Prostate gland (tissue), 2 donors: ENCODE data around the gene INHA. TPM values are rescaled to one million over a fixed set of nuclear protein-coding genes. Genes with fewer than 3 reads are reported as not detected.

ENCODE experiments used
- DNase-seq: peaks from one replicate; pipeline ENCODE4 v3.0.0-alpha.2; 2019; ENCODE audit warnings: low spot score
- H3K27ac ChIP-seq, 2 donors: fragments of 200-600 bp; sonication (generic); 2 replicates each; pipeline ENCODE4 v1.5.1; 2017 to 2019
- H3K27me3 ChIP-seq: fragments of 200-600 bp; sonication (generic); replicated peaks from 2 replicates; pipeline ENCODE4 v1.5.1; 2019; ENCODE audit not compliant: insufficient read depth
- H3K36me3 ChIP-seq, 2 donors: fragments of 200-600 bp; sonication (generic); 1 replicate in 1 of 2; 2 replicates in 1 of 2; pipeline versions ENCODE4 v1.5.1 to v1.8.1; 2017 to 2019
- H3K4me1 ChIP-seq: fragments of 200-600 bp; sonication (generic); replicated peaks from 2 replicates; pipeline ENCODE4 v1.5.1; 2019
- H3K4me3 ChIP-seq, 2 donors: fragments of 200-600 bp; sonication (generic); 2 replicates each; pipeline ENCODE4 v1.5.1; 2017 to 2019
- H3K9me3 ChIP-seq: fragments of 200-600 bp; sonication (generic); 2 replicates; pipeline ENCODE4 v1.5.1; 2017
- CTCF ChIP-seq, 4 experiments: fragments of 200-600 bp in 2 of 4; fragments of 450-650 bp in 2 of 4; sonication (generic) in 2 of 4; IDR thresholded peaks; 1 replicate in 3 of 4; 2 replicates in 1 of 4; pipeline ENCODE4 v1.5.1; 2016 to 2019; ENCODE audit warnings: antibody characterized with exemption in 4 of 4, mild to moderate bottlenecking in 2 of 4, moderate library complexity in 2 of 4
- POLR2A ChIP-seq: fragments of 450-650 bp; IDR thresholded peaks from one replicate; pipeline ENCODE4 v1.6.1; 2016; ENCODE audit warnings: antibody characterized with exemption, mild to moderate bottlenecking
- POLR2AphosphoS5 ChIP-seq: sonication (generic); formaldehyde crosslinking; IDR thresholded peaks from one replicate; pipeline ENCODE4 v1.6.1; 2017; ENCODE audit warnings: antibody characterized with exemption
- WGBS: methylation state at CpG from one replicate; pipeline ENCODE4 v1.1.5; 2018; 5-methylcytosine and 5-hydroxymethylcytosine counted together
- intact Hi-C: fragments of 100-400 bp; cut with DNase I; formaldehyde crosslinking; loops from one replicate; pipeline ENCODE4 v1.14.2; 2022
- total RNA-seq, 2 donors: library from RNA; depleted of rRNA; stranded (reverse); fragments of >200 nt; gene quantifications; one replicate each; pipeline ENCODE4 v1.1.0, GENCODE V29; 2016

Gene INHA
- total RNA-seq, 2 donors from 2014 or later = 0.96 to 391 TPM

GRCh38 chr2:219544567-219544966 lies 27.5 kb upstream of the INHA start:
- Histone ChIP-seq H3K27ac (peak overlapping the region in 1 of 2 donors; percentile 94), H3K27me3 (no peaks in the 10 kb centered on the region), H3K4me3 (peak overlapping the region; percentile 62 to 79), H3K9me3 (no peaks in the 10 kb centered on the region), H3K36me3 (peaks cover 4 to 7% of the 10 kb centered on the region in 2 donors), H3K4me1 (peaks cover 11% of the 10 kb centered on the region)
- DNase-seq = no peak
- TF ChIP-seq POLR2AphosphoS5 = no peak
- TF ChIP-seq POLR2A = no peak
- no peak for TF ChIP-seq CTCF (IDR thresholded peaks at IDR 0.05)
- intact Hi-C loops = loop anchor here (5.0 kb wide), 1 partner anchor 53 kb away; the partner anchor contains the start of gene STK11IP
- WGBS = 38% methylated on average over 9 of the region's 9 CpGs

- TF ChIP-seq CTCF (IDR thresholded peaks at IDR 0.05) = no peak
- TF ChIP-seq POLR2A = no peak
- TF ChIP-seq POLR2AphosphoS5 = no peak
- 86% methylated on average over 3 of the region's 3 CpGs for WGBS
- H3K4me1 ChIP-seq = peaks cover 11% of the 10 kb centered on the region
- no peaks in the 10 kb centered on the region for H3K27me3 ChIP-seq
- peaks cover under 1 to 6% of the 10 kb centered on the region in 2 donors for H3K36me3 ChIP-seq
- H3K9me3 ChIP-seq = no peaks in the 10 kb centered on the region
- no peak overlapping the region for H3K4me3 ChIP-seq
- no peak overlapping the region for H3K27ac ChIP-seq
- intact Hi-C loops = no loop called here
- DNase-seq = no peak
Measured at GRCh38 chr2:219545295-219545942, 26.7 kb upstream of the INHA start.

GRCh38 chr2:219545943-219546352 lies 26.2 kb upstream of the INHA start:
- no peak for TF ChIP-seq POLR2A
- TF ChIP-seq CTCF (IDR thresholded peaks at IDR 0.05) = no peak
- no peak for TF ChIP-seq POLR2AphosphoS5
- Histone ChIP-seq H3K36me3 (peaks cover 0 to under 1% of the 10 kb centered on the region in 2 donors), H3K9me3 (no peaks in the 10 kb centered on the region), H3K4me1 (peaks cover 11% of the 10 kb centered on the region), H3K4me3 (no peak overlapping the region), H3K27ac (no peak overlapping the region), H3K27me3 (no peaks in the 10 kb centered on the region)
- intact Hi-C loops = no loop called here
- WGBS = 77% methylated on average over 4 of the region's 4 CpGs
- DNase-seq = no peak

GRCh38 chr2:219547621-219548020 lies 24.5 kb upstream of the INHA start:
- H3K27me3 ChIP-seq = no peaks in the 10 kb centered on the region
- intact Hi-C loops = no loop called here
- no peak overlapping the region for H3K4me3 ChIP-seq
- peaks cover 10% of the 10 kb centered on the region for H3K4me1 ChIP-seq
- DNase-seq = no peak
- H3K9me3 ChIP-seq = no peaks in the 10 kb centered on the region
- no peak overlapping the region for H3K27ac ChIP-seq
- H3K36me3 ChIP-seq = no peaks in the 10 kb centered on the region
- TF ChIP-seq CTCF (IDR thresholded peaks at IDR 0.05) = no peak
- WGBS = 97% methylated on average over 25 of the region's 26 CpGs

GRCh38 chr2:219548990-219549389 lies 23.1 kb upstream of the INHA start:
- Histone ChIP-seq H3K36me3 (no peaks in the 10 kb centered on the region), H3K27ac (no peak overlapping the region), H3K27me3 (no peaks in the 10 kb centered on the region), H3K4me1 (peaks cover 15% of the 10 kb centered on the region), H3K9me3 (no peaks in the 10 kb centered on the region), H3K4me3 (no peak overlapping the region)
- no peak for TF ChIP-seq POLR2AphosphoS5
- no peak for TF ChIP-seq CTCF (IDR thresholded peaks at IDR 0.05)
- TF ChIP-seq POLR2A = no peak
- WGBS = 92% methylated on average over 18 of the region's 18 CpGs
- no peak for DNase-seq
- intact Hi-C loops = no loop called here
